T-helper 2 cell treated with Interferon-gamma antibody and Interleukin-4, amounts not matched to agents 5 μg/mL and 100 μg/mL, for 36 hours (primary cell): ENCODE measurements around the gene PGF.
A peak's percentile ranks its signal among the peaks of the same experiment; 100 is the strongest.
"Not testable (repeated sequence)": the region's sequence is repeated elsewhere in the genome, so short reads cannot be mapped to it uniquely, and the experiment has no call there.

Source experiments
- DNase-seq: peaks from one replicate; pipeline ENCODE4 v3.0.0; 2021; ENCODE audit warnings: low spot score
- H3K27ac Mint-ChIP-seq: one replicate; pipeline ENCODE4 v1.8.0; 2021; ENCODE audit warnings: mild to moderate bottlenecking, mixed read lengths
- H3K27me3 Mint-ChIP-seq: one replicate; pipeline ENCODE4 v1.8.0; 2021; ENCODE audit warnings: low read depth, mixed read lengths
- H3K36me3 Mint-ChIP-seq: one replicate; pipeline ENCODE4 v1.8.0; 2021; ENCODE audit warnings: low read depth, mixed read lengths
- H3K4me1 Mint-ChIP-seq: one replicate; pipeline ENCODE4 v1.8.0; 2021; ENCODE audit warnings: low read depth, mixed read lengths
- H3K4me3 Mint-ChIP-seq: one replicate; pipeline ENCODE4 v1.8.0; 2022; ENCODE audit warnings: mild to moderate bottlenecking, moderate library complexity, mixed read lengths
- H3K9me3 Mint-ChIP-seq: one replicate; pipeline ENCODE4 v1.8.0; 2021; ENCODE audit warnings: mixed read lengths

PGF gene

GRCh38 chr14:74934476-74935359 lies 20.7 kb downstream of the PGF start:
- no peak for DNase-seq
- Mint-ChIP-seq H3K27ac (no peak overlapping the region), H3K4me3 (no peak overlapping the region), H3K4me1 (peaks cover 21% of the 10 kb centered on the region), H3K36me3 (no peaks in the 10 kb centered on the region), H3K9me3 (no peaks in the 10 kb centered on the region), H3K27me3 (peaks cover 7% of the 10 kb centered on the region)

GRCh38 chr14:74934041-74934440 lies 21.4 kb downstream of the PGF start:
- Mint-ChIP-seq H3K9me3 (no peaks in the 10 kb centered on the region), H3K4me1 (peaks cover 23% of the 10 kb centered on the region), H3K27ac (no peak overlapping the region), H3K4me3 (no peak overlapping the region), H3K27me3 (peaks cover 7% of the 10 kb centered on the region), H3K36me3 (no peaks in the 10 kb centered on the region)
- DNase-seq = no peak

DNA sequence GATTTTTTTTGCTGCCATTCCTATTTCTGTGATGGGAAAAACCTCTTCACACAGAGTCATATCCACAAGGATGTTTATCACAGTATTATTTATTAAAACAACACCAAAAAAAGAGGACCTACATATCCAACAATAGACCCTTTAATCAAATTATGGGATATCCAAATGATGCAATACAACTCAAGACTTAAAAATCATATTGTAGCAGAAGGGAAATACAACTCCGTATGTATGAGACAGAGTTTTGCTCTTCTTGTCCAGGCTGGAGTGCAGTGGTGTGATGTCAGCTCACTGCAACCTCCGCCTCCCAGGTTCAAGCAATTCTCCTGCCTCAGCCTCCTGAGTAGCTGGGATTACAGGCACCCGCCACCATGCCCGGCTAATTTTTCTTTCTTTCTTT lies 22.5 kb downstream of the PGF start:
- H3K4me1 Mint-ChIP-seq = peaks cover 21% of the 10 kb centered on the region
- not testable (repeated sequence) for H3K9me3 Mint-ChIP-seq, H3K4me3 Mint-ChIP-seq, H3K27me3 Mint-ChIP-seq, H3K36me3 Mint-ChIP-seq, DNase-seq, H3K27ac Mint-ChIP-seq

DNA sequence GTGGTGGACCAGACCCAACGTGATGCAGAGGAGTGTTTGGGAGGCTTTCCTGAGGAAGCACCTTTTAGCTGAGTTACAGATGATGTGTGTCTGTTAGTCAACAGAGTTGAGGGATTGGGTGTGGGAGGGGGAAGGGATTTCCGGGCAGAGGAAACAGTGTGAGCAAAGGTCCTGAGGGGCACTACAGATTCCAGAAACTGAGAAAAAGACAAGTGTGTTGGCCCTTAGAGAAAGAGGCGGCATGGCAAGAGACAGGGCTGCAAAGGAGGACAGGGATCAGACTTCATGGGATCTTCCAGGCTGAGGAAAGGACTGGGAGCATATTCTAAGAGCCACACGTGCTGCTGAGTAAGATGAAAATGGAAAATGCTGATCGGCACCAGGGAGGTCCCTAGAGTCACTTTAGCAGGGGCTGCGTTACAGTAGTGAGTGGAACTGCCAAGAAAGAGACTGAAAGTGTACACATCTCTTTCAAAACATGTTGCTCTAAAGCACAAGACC lies 22.9 kb downstream of the PGF start:
- peaks cover 11% of the 10 kb centered on the region for H3K27me3 Mint-ChIP-seq
- peak overlapping the region; percentile 22 for H3K27ac Mint-ChIP-seq
- H3K9me3 Mint-ChIP-seq = no peaks in the 10 kb centered on the region
- H3K4me3 Mint-ChIP-seq = no peak overlapping the region
- H3K36me3 Mint-ChIP-seq = no peaks in the 10 kb centered on the region
- H3K4me1 Mint-ChIP-seq = peaks cover 17% of the 10 kb centered on the region
- no peak for DNase-seq

DNA sequence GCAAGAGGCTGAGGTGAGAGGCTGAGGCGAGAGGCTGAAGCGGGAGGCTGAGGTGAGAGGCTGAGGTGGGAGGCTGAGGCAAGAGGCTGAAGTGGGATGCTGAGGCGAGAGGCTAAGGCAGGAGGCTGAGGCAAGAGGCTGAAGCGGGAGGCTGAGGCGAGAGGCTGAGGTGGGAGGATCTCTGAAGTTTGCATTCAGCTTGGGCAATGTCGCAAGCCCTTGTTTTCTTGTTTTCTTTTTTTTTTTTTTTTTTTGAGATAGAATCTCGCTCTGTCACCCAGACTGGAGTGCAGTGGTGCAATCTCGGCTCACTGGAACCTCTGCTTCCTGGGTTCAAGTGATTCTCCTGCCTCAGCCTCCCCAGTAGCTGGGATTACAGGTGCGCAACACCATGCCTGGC lies 23.7 kb downstream of the PGF start:
- H3K9me3 Mint-ChIP-seq = not testable (repeated sequence)

GRCh38 chr14:74929242-74929641 lies 26.2 kb downstream of the PGF start:
- Mint-ChIP-seq H3K27me3 (peaks cover 17% of the 10 kb centered on the region), H3K4me1 (peaks cover 10% of the 10 kb centered on the region), H3K9me3 (no peaks in the 10 kb centered on the region), H3K27ac (no peak overlapping the region), H3K4me3 (no peak overlapping the region), H3K36me3 (no peaks in the 10 kb centered on the region)
- DNase-seq = no peak

More for the DNA sequence above, 23.7 kb downstream of the PGF start:
- not testable (repeated sequence) for H3K4me3 Mint-ChIP-seq, H3K27ac Mint-ChIP-seq, H3K36me3 Mint-ChIP-seq, DNase-seq
- Mint-ChIP-seq H3K27me3 (peaks cover 11% of the 10 kb centered on the region), H3K4me1 (peaks cover 11% of the 10 kb centered on the region)

DNA sequence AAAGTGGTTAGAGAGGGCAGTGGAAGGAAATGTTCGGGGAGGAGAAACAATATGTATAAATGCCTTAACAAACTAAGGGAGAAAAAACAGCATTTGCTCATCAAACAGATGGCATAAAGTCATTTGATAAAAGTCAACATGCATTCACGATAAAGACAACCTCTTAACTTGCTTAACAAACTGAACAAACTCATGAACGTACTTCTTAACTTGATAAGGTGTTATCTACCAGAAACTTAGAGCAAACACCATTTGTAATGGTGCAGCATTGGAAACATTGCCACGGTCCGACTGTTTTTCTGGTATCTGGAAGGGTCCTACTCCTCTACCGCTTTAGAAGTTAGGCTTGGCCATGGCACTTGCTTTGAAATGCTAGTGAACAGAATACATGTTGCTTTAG lies 28.2 kb downstream of the PGF start:
- H3K36me3 Mint-ChIP-seq = no peaks in the 10 kb centered on the region
- no peak overlapping the region for H3K27ac Mint-ChIP-seq
- H3K4me1 Mint-ChIP-seq = peaks cover 6% of the 10 kb centered on the region
- no peaks in the 10 kb centered on the region for H3K9me3 Mint-ChIP-seq
- H3K27me3 Mint-ChIP-seq = peaks cover 12% of the 10 kb centered on the region
- no peak for DNase-seq
- H3K4me3 Mint-ChIP-seq = no peak overlapping the region

GRCh38 chr14:74924061-74924460 lies 31.3 kb downstream of the PGF start:
- no peak for DNase-seq
- peak overlapping the region; percentile 2 for H3K4me3 Mint-ChIP-seq

DNA sequence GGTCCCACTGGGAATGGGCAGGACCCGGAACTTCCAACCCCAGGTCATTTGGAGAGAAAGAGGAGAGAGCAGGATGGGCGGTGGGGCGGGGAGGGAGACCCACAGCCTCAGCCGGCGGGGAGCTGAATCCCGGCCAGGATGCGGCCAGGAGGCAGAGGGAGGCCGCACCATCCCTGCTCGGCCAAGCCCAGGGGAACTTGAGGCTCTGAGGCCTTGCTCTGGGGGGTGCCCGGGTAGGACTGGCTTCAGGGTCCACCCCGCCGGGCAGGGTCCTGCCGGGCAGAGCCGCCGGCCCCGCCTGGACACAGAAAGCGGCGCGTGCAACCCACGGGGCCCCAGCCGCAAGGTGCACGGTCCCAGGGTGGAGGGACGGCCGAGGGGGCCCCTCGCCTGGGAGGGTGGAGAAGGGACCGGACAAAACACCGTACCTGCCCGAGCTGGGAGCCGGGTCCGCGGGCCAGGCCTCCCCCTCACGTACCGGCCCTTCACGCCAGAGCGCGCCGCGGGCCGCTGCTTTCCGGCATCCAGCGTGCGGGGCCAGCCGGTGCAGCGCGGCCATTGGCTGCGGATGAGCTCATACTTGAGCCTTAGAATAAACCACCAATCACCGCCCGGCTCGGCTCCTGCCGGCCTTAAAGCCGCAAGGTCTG lies 32.5 kb downstream of the PGF start, which contains the start of gene RPS6KL1:
Gene RPS6KL1 (minus strand): TSS at position 509 of the 650 bp plus-strand sequence. CDS start 1,719 bp downstream, outside the sequence.
- peaks cover 3% of the 10 kb centered on the region for H3K4me1 Mint-ChIP-seq
- H3K4me3 Mint-ChIP-seq = peak within 1 kb of the TSS; percentile 76
- peaks cover 9% of the 10 kb centered on the region for H3K27me3 Mint-ChIP-seq
- peak within 1 kb of the TSS; percentile 62 for H3K27ac Mint-ChIP-seq
- DNase-seq = peak; percentile 78
- no peaks in the 10 kb centered on the region for H3K9me3 Mint-ChIP-seq
- no peaks in the 10 kb centered on the region for H3K36me3 Mint-ChIP-seq

More at GRCh38 chr14:74924061-74924460, 31.3 kb downstream of the PGF start:
- Mint-ChIP-seq H3K36me3 (no peaks in the 10 kb centered on the region), H3K27me3 (peaks cover 9% of the 10 kb centered on the region), H3K4me1 (peaks cover 4% of the 10 kb centered on the region), H3K27ac (no peak overlapping the region), H3K9me3 (no peaks in the 10 kb centered on the region)

- H3K27ac Mint-ChIP-seq = peak overlapping the region; percentile 62
- H3K36me3 Mint-ChIP-seq = no peaks in the 10 kb centered on the region
These were observed 33.2 kb downstream of the PGF start for GRCh38 chr14:74921987-74922751.

GRCh38 chr14:74921053-74921620 lies 34.3 kb downstream of the PGF start:
- H3K36me3 Mint-ChIP-seq = no peaks in the 10 kb centered on the region
- H3K4me1 Mint-ChIP-seq = peaks cover 3% of the 10 kb centered on the region
- H3K9me3 Mint-ChIP-seq = no peaks in the 10 kb centered on the region
- H3K27me3 Mint-ChIP-seq = peaks cover 4% of the 10 kb centered on the region
- no peak overlapping the region for H3K4me3 Mint-ChIP-seq
- DNase-seq = no peak
- H3K27ac Mint-ChIP-seq = no peak overlapping the region

More at GRCh38 chr14:74921987-74922751, 33.2 kb downstream of the PGF start:
- H3K27me3 Mint-ChIP-seq = peaks cover 6% of the 10 kb centered on the region
- H3K4me3 Mint-ChIP-seq = peak overlapping the region; percentile 76
- peaks cover 3% of the 10 kb centered on the region for H3K4me1 Mint-ChIP-seq
- DNase-seq = no peak
- no peaks in the 10 kb centered on the region for H3K9me3 Mint-ChIP-seq

DNA sequence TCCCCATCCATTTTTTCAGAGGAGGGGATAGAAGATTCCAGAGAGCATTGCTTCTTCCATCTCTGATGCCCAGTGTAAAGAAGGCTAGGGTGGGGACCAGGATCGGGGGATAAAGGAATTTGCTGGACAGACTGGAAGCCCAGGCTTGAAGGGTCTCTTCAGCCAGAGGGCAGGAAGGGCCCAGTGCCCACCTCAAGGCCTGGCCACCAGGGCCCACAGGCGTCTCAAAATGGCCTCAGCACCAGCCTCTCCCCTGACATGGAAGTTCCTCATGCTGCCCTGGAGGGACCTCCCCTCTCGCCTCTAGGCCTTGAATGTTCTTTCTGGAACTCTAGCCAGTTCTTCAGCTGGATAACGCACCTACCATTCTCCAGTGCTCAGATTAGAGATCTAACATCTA lies 35.1 kb downstream of the PGF start:
- Mint-ChIP-seq H3K9me3 (no peaks in the 10 kb centered on the region), H3K4me3 (no peak overlapping the region), H3K4me1 (peaks cover 3% of the 10 kb centered on the region), H3K36me3 (no peaks in the 10 kb centered on the region), H3K27ac (no peak overlapping the region), H3K27me3 (peaks cover 4% of the 10 kb centered on the region)
- DNase-seq = no peak

- no peak for DNase-seq
- Mint-ChIP-seq H3K4me3 (no peak overlapping the region), H3K36me3 (no peaks in the 10 kb centered on the region), H3K4me1 (peaks cover 3% of the 10 kb centered on the region), H3K27ac (no peak overlapping the region), H3K9me3 (no peaks in the 10 kb centered on the region), H3K27me3 (no peaks in the 10 kb centered on the region)
These were observed 35.8 kb downstream of the PGF start for GRCh38 chr14:74919421-74920165.
